OCI-LY7 (cell line): ENCODE results near the gene YTHDF1.

ENCODE experiments used
- CTCF ChIP-seq: fragments of 200-600 bp; sonication (generic); conservative IDR thresholded peaks from 2 replicates; pipeline ENCODE4 v1.5.1; 2014; ENCODE audit warnings: mild to moderate bottlenecking, antibody characterized with exemption, low read length, moderate library complexity, mixed read lengths
- EZH2phosphoT487 ChIP-seq: fragments of 200-600 bp; sonication (generic); IDR thresholded peaks from 2 replicates; pipeline ENCODE4 v1.6.1; 2018; ENCODE audit warnings: low read depth, borderline replicate concordance, mild to moderate bottlenecking, mixed run types, antibody characterized with exemption, low read length, moderate library complexity, mixed read lengths

GRCh38 chr20:63152322-63153253, 63.3 kb downstream of the YTHDF1 start:
- TF ChIP-seq CTCF (no peak), EZH2phosphoT487 (no peak)
